Hepatocyte (in vitro differentiated cells): Measurements from ENCODE around the gene RPS6KL1. TPM values are rescaled to one million over a fixed set of nuclear protein-coding genes. Genes with fewer than 3 reads are reported as not detected.

Experiments
- DNase-seq: peaks from one replicate; pipeline ENCODE4 v3.0.0-alpha.2; 2016; ENCODE audit warnings: low spot score
- H2AFZ ChIP-seq: fragments of 200-600 bp; sonication (generic); 2 replicates; pipeline ENCODE4 v1.6.0; 2016; ENCODE audit warnings: antibody characterized with exemption, mild to moderate bottlenecking
- H3K27ac ChIP-seq: fragments of 200-600 bp; sonication (generic); 2 replicates; pipeline ENCODE4 v1.5.1; 2016; ENCODE audit warnings: mild to moderate bottlenecking
- H3K27me3 ChIP-seq: fragments of 200-600 bp; sonication (generic); 2 replicates; pipeline ENCODE4 v1.6.1; 2016
- H3K36me3 ChIP-seq: fragments of 200-600 bp; sonication (generic); replicated peaks from 2 replicates; pipeline ENCODE4 v1.5.1; 2016; ENCODE audit warnings: low read depth; ENCODE audit not compliant: insufficient read depth
- H3K4me1 ChIP-seq: fragments of 200-600 bp; sonication (generic); 2 replicates; pipeline ENCODE4 v1.5.1; 2016; ENCODE audit warnings: mild to moderate bottlenecking, moderate library complexity; ENCODE audit not compliant: insufficient read depth
- H3K4me2 ChIP-seq: fragments of 200-600 bp; sonication (generic); 2 replicates; pipeline ENCODE4 v1.6.0; 2016
- H3K4me3 ChIP-seq: fragments of 200-600 bp; sonication (generic); 2 replicates; pipeline ENCODE4 v1.5.1; 2016; ENCODE audit warnings: mild to moderate bottlenecking
- H3K79me2 ChIP-seq: fragments of 200-600 bp; sonication (generic); 2 replicates; pipeline ENCODE4 v1.6.0; 2017; ENCODE audit warnings: mild to moderate bottlenecking
- H3K9me2 ChIP-seq: fragments of 200-600 bp; sonication (generic); replicated peaks from 2 replicates; pipeline ENCODE4 v1.6.0; 2017; ENCODE audit warnings: mild to moderate bottlenecking; ENCODE audit not compliant: insufficient read depth
- H3K9me3 ChIP-seq: fragments of 200-600 bp; sonication (generic); 2 replicates; pipeline ENCODE4 v1.5.1; 2016; ENCODE audit warnings: low read depth, mild to moderate bottlenecking
- H4K20me1 ChIP-seq: fragments of 200-600 bp; sonication (generic); 2 replicates; pipeline ENCODE4 v1.6.0; 2016; ENCODE audit warnings: mild to moderate bottlenecking; ENCODE audit not compliant: insufficient read depth, poor library complexity, severe bottlenecking
- CTCF ChIP-seq: fragments of 200-600 bp; sonication (generic); IDR thresholded peaks from 2 replicates; pipeline ENCODE4 v1.5.1; 2016; ENCODE audit warnings: antibody characterized with exemption, mild to moderate bottlenecking; ENCODE audit not compliant: poor library complexity
- EZH2 ChIP-seq: fragments of 200-600 bp; sonication (generic); IDR thresholded peaks from 2 replicates; pipeline ENCODE4 v1.6.1; 2016; ENCODE audit warnings: antibody characterized with exemption, mild to moderate bottlenecking, borderline replicate concordance
- EZH2phosphoT487 ChIP-seq: fragments of 200-600 bp; sonication (generic); IDR thresholded peaks from one replicate; pipeline ENCODE4 v1.6.1; 2018; ENCODE audit warnings: antibody characterized with exemption, mild to moderate bottlenecking, low read depth, moderate library complexity; ENCODE audit not compliant: unreplicated experiment, severe bottlenecking
- WGBS: methylation state at CpG from one replicate; pipeline ENCODE4 v1.1.6; 2016; ENCODE audit warnings: low lambda C conversion rate; ENCODE audit errors: missing lambda C conversion rate; 5-methylcytosine and 5-hydroxymethylcytosine counted together
- polyA plus RNA-seq: library from polyadenylated mRNA; unstranded; fragments of >200 nt; fragmentation: Nextera tagmentation; extraction: Ambion mirVana; gene quantifications from 2 replicates; pipeline ENCODE4 v1.2.1, GENCODE V29; 2016
- total RNA-seq: library from RNA; depleted of rRNA; stranded (reverse); fragments of >200 nt; gene quantifications from 2 replicates; pipeline ENCODE4 v1.2.3, GENCODE V29; 2014

Gene RPS6KL1
- total and polyA plus RNA-seq, 2 experiments from 2014 or later = 0.18 to 0.57 TPM

- H3K27ac ChIP-seq = no peak overlapping the region
- no peaks in the 10 kb centered on the region for H3K36me3 ChIP-seq
- peaks cover 4% of the 10 kb centered on the region for H3K4me1 ChIP-seq
- WGBS = 93% methylated on average over 15 of the region's 19 CpGs
- H3K79me2 ChIP-seq = no peaks in the 10 kb centered on the region
- TF ChIP-seq EZH2 (no peak), CTCF (no peak), EZH2phosphoT487 (no peak)
- no peak overlapping the region for H3K4me3 ChIP-seq
- no peaks in the 10 kb centered on the region for H3K9me3 ChIP-seq
- no peak overlapping the region for H3K4me2 ChIP-seq
- no peak overlapping the region for H2AFZ ChIP-seq
- H4K20me1 ChIP-seq = no peaks in the 10 kb centered on the region
- no peaks in the 10 kb centered on the region for H3K9me2 ChIP-seq
- no peak for DNase-seq
- H3K27me3 ChIP-seq = peaks cover 21% of the 10 kb centered on the region
Observed at GRCh38 chr14:74921053-74921620, 1.9 kb downstream of the RPS6KL1 start.

GRCh38 chr14:74920281-74920680, 2.8 kb downstream of the RPS6KL1 start:
- no peak for TF ChIP-seq EZH2phosphoT487
- TF ChIP-seq CTCF = no peak

GRCh38 chr14:74919421-74920165, 3.5 kb downstream of the RPS6KL1 start:
- Histone ChIP-seq H3K9me2 (no peaks in the 10 kb centered on the region), H2AFZ (no peak overlapping the region), H3K79me2 (no peaks in the 10 kb centered on the region), H3K27ac (no peak overlapping the region), H3K4me2 (no peak overlapping the region), H4K20me1 (no peaks in the 10 kb centered on the region), H3K27me3 (peaks cover 17% of the 10 kb centered on the region), H3K36me3 (no peaks in the 10 kb centered on the region), H3K4me1 (peaks cover 4% of the 10 kb centered on the region), H3K4me3 (no peak overlapping the region), H3K9me3 (no peaks in the 10 kb centered on the region)
- no peak for DNase-seq
- TF ChIP-seq CTCF = no peak
- TF ChIP-seq EZH2 = no peak
- TF ChIP-seq EZH2phosphoT487 = no peak
- 92% methylated on average over 22 of the region's 22 CpGs for WGBS

More at GRCh38 chr14:74920281-74920680, 2.8 kb downstream of the RPS6KL1 start:
- Histone ChIP-seq H3K27ac (no peak overlapping the region), H3K36me3 (no peaks in the 10 kb centered on the region), H2AFZ (no peak overlapping the region), H3K27me3 (peaks cover 21% of the 10 kb centered on the region), H3K4me3 (no peak overlapping the region), H4K20me1 (no peaks in the 10 kb centered on the region), H3K4me1 (peaks cover 4% of the 10 kb centered on the region), H3K9me3 (no peaks in the 10 kb centered on the region), H3K9me2 (no peaks in the 10 kb centered on the region), H3K79me2 (no peaks in the 10 kb centered on the region), H3K4me2 (no peak overlapping the region)
- 90% methylated on average over 4 of the region's 4 CpGs for WGBS
- no peak for DNase-seq
